Activated CD8-positive, alpha-beta memory T cell treated with anti-CD3 and anti-CD28 coated beads for 1 hour (primary cell): ENCODE results near the gene CORO1A.
"Not testable (repeated sequence)": the region's sequence is repeated elsewhere in the genome, so short reads cannot be mapped to it uniquely, and the experiment has no call there.

ENCODE experiments used
- DNase-seq, 2 donors: peaks; one replicate each; pipeline ENCODE4 v3.0.0-alpha.2; 2020; ENCODE audit warnings: low read depth in 1 of 2; ENCODE audit errors: extremely low read depth in 1 of 2

CORO1A gene

GRCh38 chr16:30183233-30184095, at the start of gene CORO1A:
Gene CORO1A (plus strand): TSS chr16:30183602. CDS start chr16:30185210, 1,608 bp downstream.
- peak in 1 of 2 donors; percentile 74 for DNase-seq

GRCh38 chr16:30136971-30137605, 46.3 kb upstream of the CORO1A start:
- DNase-seq = no peak

GRCh38 chr16:30137897-30138296, 45.5 kb upstream of the CORO1A start:
- no peak for DNase-seq

- DNase-seq = no peak
These were observed 43.6 kb upstream of the CORO1A start for GRCh38 chr16:30139583-30140481.

- no peak for DNase-seq
These were observed 41.7 kb upstream of the CORO1A start for GRCh38 chr16:30141750-30142149.

GRCh38 chr16:30142672-30143346, 40.6 kb upstream of the CORO1A start:
- no peak for DNase-seq

GRCh38 chr16:30143347-30143702, 40.1 kb upstream of the CORO1A start:
- DNase-seq = no peak

- DNase-seq = no peak
These were observed 39.4 kb upstream of the CORO1A start for GRCh38 chr16:30144017-30144416.

GRCh38 chr16:30144917-30145316, 38.5 kb upstream of the CORO1A start:
- DNase-seq = no peak

GRCh38 chr16:30145657-30146056, 37.7 kb upstream of the CORO1A start:
- DNase-seq = no peak

GRCh38 chr16:30147843-30148510, 35.4 kb upstream of the CORO1A start:
- DNase-seq = no peak

GRCh38 chr16:30149250-30149930, 34.0 kb upstream of the CORO1A start:
- DNase-seq = no peak

GRCh38 chr16:30151091-30151490, 32.3 kb upstream of the CORO1A start:
- DNase-seq = no peak

- DNase-seq = no peak
These were observed 30.9 kb upstream of the CORO1A start for GRCh38 chr16:30152517-30152916.

- DNase-seq = no peak
These were observed 28.2 kb upstream of the CORO1A start for GRCh38 chr16:30155188-30155587.

GRCh38 chr16:30157214-30157613, 26.2 kb upstream of the CORO1A start:
- DNase-seq = no peak

GRCh38 chr16:30163538-30163937, 19.9 kb upstream of the CORO1A start:
- no peak for DNase-seq

- DNase-seq = no peak
These were observed 17.1 kb upstream of the CORO1A start for GRCh38 chr16:30166202-30166902.

GRCh38 chr16:30168746-30169145, 14.7 kb upstream of the CORO1A start:
- DNase-seq = not testable (repeated sequence)
